DOHH2 (cell line): ENCODE data around the gene ARF6.
A peak's percentile ranks its signal among the peaks of the same experiment; 100 is the strongest.

Source experiments
- H3F3A ChIP-seq: fragments of 200-600 bp; sonication (generic), shearing (Covaris generic); 2 replicates; pipeline ENCODE4 v1.6.0; 2016; ENCODE audit warnings: antibody characterized with exemption, mild to moderate bottlenecking; ENCODE audit not compliant: control insufficient read depth, insufficient read depth
- H3K27ac ChIP-seq: fragments of 200-600 bp; sonication (generic); 2 replicates; pipeline ENCODE4 v1.5.1; 2014; ENCODE audit warnings: low read depth, mild to moderate bottlenecking, low read length, moderate library complexity
- H3K27me3 ChIP-seq: fragments of 200-600 bp; sonication (generic); 2 replicates; pipeline ENCODE4 v1.6.1; 2014; ENCODE audit warnings: mild to moderate bottlenecking, low read length, mixed read lengths; ENCODE audit not compliant: control insufficient read depth
- H3K36me3 ChIP-seq: fragments of 200-600 bp; sonication (generic); 2 replicates; pipeline ENCODE4 v1.6.1; 2014; ENCODE audit warnings: mild to moderate bottlenecking, low read length, moderate library complexity, mixed read lengths; ENCODE audit not compliant: control insufficient read depth
- H3K4me1 ChIP-seq: fragments of 200-600 bp; sonication (generic); 2 replicates; pipeline ENCODE4 v1.6.1; 2014; ENCODE audit warnings: mild to moderate bottlenecking, low read length, mixed read lengths; ENCODE audit not compliant: control insufficient read depth
- H3K4me2 ChIP-seq: fragments of 200-600 bp; sonication (generic); 2 replicates; pipeline ENCODE4 v1.6.0; 2014; ENCODE audit warnings: mild to moderate bottlenecking, low read length, moderate library complexity
- H3K4me3 ChIP-seq: fragments of 200-600 bp; sonication (generic); 2 replicates; pipeline ENCODE4 v1.5.1; 2014; ENCODE audit warnings: mild to moderate bottlenecking, low read length, mixed read lengths
- H3K79me2 ChIP-seq: fragments of 200-600 bp; sonication (generic); 2 replicates; pipeline ENCODE4 v1.6.1; 2014; ENCODE audit warnings: mild to moderate bottlenecking, low read length, mixed read lengths; ENCODE audit not compliant: control insufficient read depth
- H3K9me2 ChIP-seq: fragments of 200-600 bp; sonication (generic); replicated peaks from 2 replicates; pipeline ENCODE4 v1.6.1; 2014; ENCODE audit warnings: mild to moderate bottlenecking, low read length, mixed read lengths; ENCODE audit not compliant: control insufficient read depth
- H3K9me3 ChIP-seq: fragments of 200-600 bp; sonication (generic); 2 replicates; pipeline ENCODE4 v1.6.1; 2014; ENCODE audit warnings: antibody characterized with exemption, low read length, mixed read lengths; ENCODE audit not compliant: control insufficient read depth, insufficient read depth
- H4K20me1 ChIP-seq: fragments of 200-600 bp; sonication (generic); 2 replicates; pipeline ENCODE4 v1.6.0; 2014; ENCODE audit warnings: low read depth, mild to moderate bottlenecking, antibody characterized with exemption, low read length, moderate library complexity; ENCODE audit not compliant: control insufficient read depth, insufficient read depth
- EZH2phosphoT487 ChIP-seq: fragments of 200-600 bp; sonication (generic); IDR thresholded peaks from 2 replicates; pipeline ENCODE4 v1.6.1; 2017; ENCODE audit warnings: borderline replicate concordance, mild to moderate bottlenecking, antibody characterized with exemption, low read length, moderate library complexity, mixed read lengths
- TF ChIP-seq, protein P1 (sequence below): fragments of 200-600 bp; sonication (generic); IDR thresholded peaks from one replicate; pipeline ENCODE4 v1.5.1; 2014; ENCODE audit warnings: antibody characterized with exemption, mild to moderate bottlenecking, low read depth, low read length; ENCODE audit not compliant: poor library complexity, severe bottlenecking

ARF6 gene

DNA sequence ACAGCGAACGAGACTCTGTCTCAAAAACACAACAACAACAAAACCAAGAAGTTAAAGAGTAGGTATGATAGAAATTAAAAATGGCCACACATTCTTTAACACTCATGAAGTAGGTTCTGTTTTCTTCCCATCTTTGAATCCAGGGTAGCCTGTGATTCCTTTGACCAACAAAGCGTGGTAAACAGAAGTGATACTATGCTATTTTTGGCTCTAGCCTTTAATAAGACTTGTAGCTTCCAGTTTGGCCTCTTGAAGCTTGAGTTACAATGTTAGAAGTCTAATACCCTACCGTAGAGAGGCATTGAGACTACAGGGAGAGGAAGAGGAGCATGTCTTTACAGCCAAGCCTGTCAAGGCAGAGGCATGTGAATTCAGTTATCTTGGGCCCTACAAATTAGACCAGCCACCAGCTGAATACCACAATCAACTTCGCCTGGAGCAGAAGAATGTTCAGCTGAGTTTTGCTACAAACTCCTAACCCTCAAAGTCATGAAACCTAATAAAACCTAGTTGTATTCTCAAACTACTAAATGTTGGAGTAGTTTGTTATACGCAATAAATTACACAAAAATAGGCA, 35.4 kb upstream of the ARF6 start:
- TF ChIP-seq EZH2phosphoT487 = no peak
- TF ChIP-seq, protein P1, sequence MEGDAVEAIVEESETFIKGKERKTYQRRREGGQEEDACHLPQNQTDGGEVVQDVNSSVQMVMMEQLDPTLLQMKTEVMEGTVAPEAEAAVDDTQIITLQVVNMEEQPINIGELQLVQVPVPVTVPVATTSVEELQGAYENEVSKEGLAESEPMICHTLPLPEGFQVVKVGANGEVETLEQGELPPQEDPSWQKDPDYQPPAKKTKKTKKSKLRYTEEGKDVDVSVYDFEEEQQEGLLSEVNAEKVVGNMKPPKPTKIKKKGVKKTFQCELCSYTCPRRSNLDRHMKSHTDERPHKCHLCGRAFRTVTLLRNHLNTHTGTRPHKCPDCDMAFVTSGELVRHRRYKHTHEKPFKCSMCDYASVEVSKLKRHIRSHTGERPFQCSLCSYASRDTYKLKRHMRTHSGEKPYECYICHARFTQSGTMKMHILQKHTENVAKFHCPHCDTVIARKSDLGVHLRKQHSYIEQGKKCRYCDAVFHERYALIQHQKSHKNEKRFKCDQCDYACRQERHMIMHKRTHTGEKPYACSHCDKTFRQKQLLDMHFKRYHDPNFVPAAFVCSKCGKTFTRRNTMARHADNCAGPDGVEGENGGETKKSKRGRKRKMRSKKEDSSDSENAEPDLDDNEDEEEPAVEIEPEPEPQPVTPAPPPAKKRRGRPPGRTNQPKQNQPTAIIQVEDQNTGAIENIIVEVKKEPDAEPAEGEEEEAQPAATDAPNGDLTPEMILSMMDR = no peak
- peak overlapping the region; percentile 76 for H3K27ac ChIP-seq
- peaks cover 59% of the 10 kb centered on the region for H3K4me1 ChIP-seq
- H3K27me3 ChIP-seq = no peaks in the 10 kb centered on the region
- H3K36me3 ChIP-seq = no peaks in the 10 kb centered on the region
- H3F3A ChIP-seq = peaks cover 37% of the 10 kb centered on the region
- peaks cover 3% of the 10 kb centered on the region for H3K79me2 ChIP-seq
- no peaks in the 10 kb centered on the region for H3K9me3 ChIP-seq
- no peaks in the 10 kb centered on the region for H4K20me1 ChIP-seq
- H3K4me2 ChIP-seq = peak overlapping the region; percentile 80
- H3K9me2 ChIP-seq = no peaks in the 10 kb centered on the region
- peak overlapping the region; percentile 55 for H3K4me3 ChIP-seq

DNA sequence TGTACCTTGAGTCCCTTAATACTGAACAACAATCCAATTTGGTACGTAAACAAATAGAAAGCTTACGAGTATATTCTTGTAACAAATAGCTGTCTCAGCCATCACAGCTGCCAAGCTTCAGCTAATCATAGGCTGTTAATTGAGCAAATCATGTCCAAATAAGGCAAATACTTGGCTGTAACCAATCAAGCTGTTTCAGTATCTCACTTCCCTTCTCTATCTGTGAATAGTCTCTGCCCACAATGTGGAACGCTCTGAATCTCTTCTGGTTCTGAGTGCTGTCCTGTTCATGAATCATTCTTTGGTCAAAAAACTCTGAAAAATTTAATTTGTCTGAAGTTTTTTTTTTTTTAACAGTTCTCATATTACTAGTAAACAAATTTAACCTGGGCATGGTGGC, 34.5 kb upstream of the ARF6 start:
- Histone ChIP-seq H3K4me1 (peaks cover 56% of the 10 kb centered on the region), H3K4me3 (peak overlapping the region; percentile 55), H3K9me2 (no peaks in the 10 kb centered on the region), H3K27me3 (no peaks in the 10 kb centered on the region), H3K27ac (peak overlapping the region; percentile 76), H3K79me2 (peaks cover 5% of the 10 kb centered on the region), H3K9me3 (no peaks in the 10 kb centered on the region), H4K20me1 (no peaks in the 10 kb centered on the region), H3K36me3 (peaks cover 5% of the 10 kb centered on the region), H3F3A (peaks cover 37% of the 10 kb centered on the region), H3K4me2 (peak overlapping the region; percentile 80)
- TF ChIP-seq EZH2phosphoT487 = no peak
- TF ChIP-seq, protein P1 = no peak

DNA sequence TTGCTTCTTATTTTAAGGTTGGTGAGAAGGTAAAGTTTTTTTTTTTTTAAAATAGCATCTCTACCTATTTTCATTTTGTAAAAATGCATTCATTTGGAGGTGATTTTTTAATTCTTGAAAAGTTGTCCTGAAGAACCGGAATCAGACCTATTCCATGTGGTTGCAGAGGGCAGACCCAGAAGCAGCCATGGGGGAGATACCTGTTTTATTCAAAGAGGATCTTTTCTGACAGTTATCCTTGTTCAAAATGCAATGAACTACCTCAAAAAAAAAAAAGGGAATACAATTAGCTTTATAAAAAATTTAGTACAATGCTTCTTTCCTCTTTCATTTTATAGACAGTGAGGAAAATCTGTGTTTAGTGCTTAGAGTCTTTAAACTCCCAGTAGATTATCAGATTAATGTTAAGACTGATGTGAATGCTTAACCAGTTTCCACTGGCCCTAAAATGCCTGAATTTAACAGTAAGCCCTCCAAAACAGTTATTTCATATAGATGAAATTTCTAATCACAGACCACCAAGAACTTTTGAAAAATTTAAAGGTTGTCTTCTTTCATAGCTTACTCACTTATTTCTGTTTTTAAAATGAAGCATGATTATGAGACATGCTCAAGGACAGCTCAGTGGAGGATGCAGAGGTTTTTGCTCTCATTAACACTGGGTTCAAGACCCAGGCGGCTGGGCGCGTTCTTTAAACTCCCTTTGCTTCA, 31.7 kb upstream of the ARF6 start:
- peaks cover 64% of the 10 kb centered on the region for H3K4me1 ChIP-seq
- peak overlapping the region; percentile 86 for H3K4me2 ChIP-seq
- H3F3A ChIP-seq = peaks cover 42% of the 10 kb centered on the region
- TF ChIP-seq, protein P1 = no peak
- TF ChIP-seq EZH2phosphoT487 = no peak
- H3K27ac ChIP-seq = peak overlapping the region; percentile 87
- peak overlapping the region; percentile 98 for H3K4me3 ChIP-seq
- no peaks in the 10 kb centered on the region for H3K9me3 ChIP-seq
- H4K20me1 ChIP-seq = no peaks in the 10 kb centered on the region
- H3K27me3 ChIP-seq = no peaks in the 10 kb centered on the region
- H3K9me2 ChIP-seq = no peaks in the 10 kb centered on the region
- peaks cover 5% of the 10 kb centered on the region for H3K36me3 ChIP-seq
- peaks cover 11% of the 10 kb centered on the region for H3K79me2 ChIP-seq
